Loucy (cell line): ENCODE measurements around the gene MCF2L2.

Experiments
- CTCF ChIP-seq: fragments of 200-600 bp; sonication (generic); conservative IDR thresholded peaks from 2 replicates; pipeline ENCODE4 v1.5.1; 2014; ENCODE audit warnings: mild to moderate bottlenecking, antibody characterized with exemption, low read length
- EZH2phosphoT487 ChIP-seq: fragments of 200-600 bp; IDR thresholded peaks from 2 replicates; pipeline ENCODE4 v1.6.1; 2018; ENCODE audit warnings: antibody characterized with exemption, mild to moderate bottlenecking, moderate library complexity, borderline replicate concordance

- no peak for TF ChIP-seq CTCF
- TF ChIP-seq EZH2phosphoT487, result no peak
Measured at GRCh38 chr3:183129243-183129642, 299.2 kb downstream of the MCF2L2 start.
